ENCODE results near the gene CHST14. TPM values are rescaled to one million over a fixed set of nuclear protein-coding genes. Genes with fewer than 3 reads are reported as not detected.

The CHST14 gene
- total RNA-seq, 1 donor: 14.9 TPM

DNA sequence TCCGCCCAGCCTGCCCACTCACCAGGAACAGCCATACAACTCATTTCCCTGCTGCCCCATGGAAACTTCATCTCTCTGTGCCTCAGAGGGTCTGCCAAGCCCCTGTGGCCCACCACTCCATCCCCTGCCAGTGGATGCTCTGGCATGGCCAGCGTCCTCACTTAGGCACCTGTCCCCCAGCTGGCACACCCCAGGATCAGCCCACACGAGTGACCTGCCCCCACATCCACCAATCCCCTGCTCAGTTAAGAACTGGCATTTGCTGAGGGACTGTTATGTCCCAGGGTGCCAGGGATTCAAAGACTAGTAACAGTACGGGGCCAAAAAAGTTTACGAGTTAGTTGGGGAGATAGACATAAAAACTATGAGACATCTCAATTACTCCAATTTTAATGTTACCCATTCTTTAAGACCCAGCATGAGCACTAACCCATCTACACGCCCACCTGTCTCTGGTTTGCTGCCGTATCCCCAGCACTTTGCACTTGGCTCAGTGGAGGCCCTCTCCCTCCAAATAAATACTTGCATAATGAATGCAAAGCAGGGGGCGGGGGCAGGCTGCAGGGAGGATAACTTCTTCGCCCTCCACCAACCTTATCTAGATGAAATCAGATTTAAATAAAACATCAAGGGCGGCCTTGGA is 41.6 kb upstream of the CHST14 start:
- TF ChIP-seq, protein P1, sequence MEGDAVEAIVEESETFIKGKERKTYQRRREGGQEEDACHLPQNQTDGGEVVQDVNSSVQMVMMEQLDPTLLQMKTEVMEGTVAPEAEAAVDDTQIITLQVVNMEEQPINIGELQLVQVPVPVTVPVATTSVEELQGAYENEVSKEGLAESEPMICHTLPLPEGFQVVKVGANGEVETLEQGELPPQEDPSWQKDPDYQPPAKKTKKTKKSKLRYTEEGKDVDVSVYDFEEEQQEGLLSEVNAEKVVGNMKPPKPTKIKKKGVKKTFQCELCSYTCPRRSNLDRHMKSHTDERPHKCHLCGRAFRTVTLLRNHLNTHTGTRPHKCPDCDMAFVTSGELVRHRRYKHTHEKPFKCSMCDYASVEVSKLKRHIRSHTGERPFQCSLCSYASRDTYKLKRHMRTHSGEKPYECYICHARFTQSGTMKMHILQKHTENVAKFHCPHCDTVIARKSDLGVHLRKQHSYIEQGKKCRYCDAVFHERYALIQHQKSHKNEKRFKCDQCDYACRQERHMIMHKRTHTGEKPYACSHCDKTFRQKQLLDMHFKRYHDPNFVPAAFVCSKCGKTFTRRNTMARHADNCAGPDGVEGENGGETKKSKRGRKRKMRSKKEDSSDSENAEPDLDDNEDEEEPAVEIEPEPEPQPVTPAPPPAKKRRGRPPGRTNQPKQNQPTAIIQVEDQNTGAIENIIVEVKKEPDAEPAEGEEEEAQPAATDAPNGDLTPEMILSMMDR (IDR thresholded peaks at IDR 0.05; ENCODE audit: insufficient read depth, low read length): no peak
- DNase-seq (ENCODE audit: low read depth): no peak
- no peak overlapping the region for H3K4me3 ChIP-seq (ENCODE audit: low read depth, low read length)

- peak; percentile 38 for DNase-seq (ENCODE audit: low read depth)
- TF ChIP-seq, protein P1 (IDR thresholded peaks at IDR 0.05; ENCODE audit: insufficient read depth, low read length): no peak
- H3K4me3 ChIP-seq (ENCODE audit: low read depth, low read length): no peak overlapping the region
Observed at GRCh38 chr15:40430271-40430805, 40.4 kb upstream of the CHST14 start.

GRCh38 chr15:40435023-40435709 is 35.6 kb upstream of the CHST14 start:
- H3K4me3 ChIP-seq (ENCODE audit: low read depth, low read length): no peak overlapping the region
- no peak for DNase-seq (ENCODE audit: low read depth)
- TF ChIP-seq, protein P1 (IDR thresholded peaks at IDR 0.05; ENCODE audit: insufficient read depth, low read length): no peak

- DNase-seq (ENCODE audit: low read depth): no peak
- no peak overlapping the region for H3K4me3 ChIP-seq (ENCODE audit: low read depth, low read length)
- TF ChIP-seq, protein P1 (IDR thresholded peaks at IDR 0.05; ENCODE audit: insufficient read depth, low read length): no peak
Observed at GRCh38 chr15:40435710-40436089, 35.1 kb upstream of the CHST14 start.

- peak overlapping the region; percentile 44 for H3K4me3 ChIP-seq (ENCODE audit: low read depth, low read length)
- TF ChIP-seq, protein P1 (IDR thresholded peaks at IDR 0.05; ENCODE audit: insufficient read depth, low read length): no peak
- no peak for DNase-seq (ENCODE audit: low read depth)
Observed at GRCh38 chr15:40436116-40436891, 34.5 kb upstream of the CHST14 start.

DNA sequence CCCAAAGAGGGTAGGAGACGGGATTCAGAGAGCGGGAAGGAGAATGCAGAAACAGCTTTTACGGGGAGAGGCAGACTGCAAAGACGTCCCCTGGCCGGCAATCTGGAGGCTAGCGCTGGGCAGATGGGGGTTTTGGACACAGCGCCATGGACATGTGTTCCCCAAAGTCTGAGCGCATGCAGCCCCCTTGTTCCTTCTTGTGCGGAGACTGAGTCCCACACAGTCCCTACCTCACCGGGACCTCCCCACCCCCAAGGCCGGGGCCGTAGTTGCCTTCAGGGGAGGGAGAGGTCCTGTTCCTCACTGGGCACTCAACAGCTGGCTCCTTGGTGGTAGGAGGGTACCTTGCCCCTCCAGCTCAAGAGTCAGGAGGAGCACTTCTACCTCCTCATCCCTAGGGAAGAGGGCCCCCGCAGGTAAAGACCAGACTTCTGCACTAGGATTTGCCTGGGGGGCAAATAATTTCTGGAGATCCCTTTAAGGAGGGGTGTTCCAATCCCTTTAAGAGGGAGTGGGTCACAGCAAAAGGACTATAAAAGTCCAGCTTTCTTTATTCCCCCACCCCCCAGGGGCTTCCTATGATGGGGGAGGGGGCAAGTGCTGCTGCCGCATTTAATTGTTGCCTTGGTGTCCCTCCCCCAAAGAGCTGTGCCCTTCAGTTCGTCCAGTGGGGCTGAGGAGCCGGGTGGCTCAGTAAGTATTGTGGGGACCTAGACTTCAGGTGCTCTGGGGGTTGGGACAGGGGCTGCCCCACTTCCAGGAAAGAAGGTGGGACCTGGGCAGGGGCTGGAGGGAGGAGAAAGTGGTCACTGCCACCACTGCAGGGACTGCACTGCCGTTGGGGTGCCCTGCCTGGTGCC is 33.7 kb upstream of the CHST14 start:
- no peak overlapping the region for H3K4me3 ChIP-seq (ENCODE audit: low read depth, low read length)
- TF ChIP-seq, protein P1 (IDR thresholded peaks at IDR 0.05; ENCODE audit: insufficient read depth, low read length): no peak
- DNase-seq (ENCODE audit: low read depth): no peak

Data from fibroblast of the aortic adventitia (primary cell).